Fibroblast of skin of right quadriceps (primary cell): ENCODE measurements around the gene EEF1AKMT1.
A peak's percentile ranks its signal among the peaks of the same experiment; 100 is the strongest.

Experiments used
- DNase-seq: peaks from one replicate; pipeline ENCODE4 v3.0.0-alpha.2; 2013

Gene EEF1AKMT1

GRCh38 chr13:20717581-20718542 lies 55.9 kb downstream of the EEF1AKMT1 start:
- DNase-seq: no peak

- no peak for DNase-seq
Observed at GRCh38 chr13:20716951-20717350, 56.8 kb downstream of the EEF1AKMT1 start.

GRCh38 chr13:20715330-20715712 lies 58.4 kb downstream of the EEF1AKMT1 start:
- DNase-seq: no peak

- DNase-seq: peak; percentile 82
Observed at GRCh38 chr13:20714563-20715329, 59.0 kb downstream of the EEF1AKMT1 start.

- DNase-seq: no peak
Observed at GRCh38 chr13:20714161-20714560, 59.6 kb downstream of the EEF1AKMT1 start.

- peak; percentile 58 for DNase-seq
Observed at GRCh38 chr13:20713751-20714150, 60.0 kb downstream of the EEF1AKMT1 start.

- DNase-seq: no peak
Observed at GRCh38 chr13:20713014-20713376, 60.8 kb downstream of the EEF1AKMT1 start.

GRCh38 chr13:20711301-20712044 lies 62.3 kb downstream of the EEF1AKMT1 start:
- no peak for DNase-seq

GRCh38 chr13:20709782-20710181 lies 64.0 kb downstream of the EEF1AKMT1 start:
- no peak for DNase-seq

- no peak for DNase-seq
Observed at GRCh38 chr13:20709369-20709768, 64.4 kb downstream of the EEF1AKMT1 start.

- DNase-seq: no peak
Observed at GRCh38 chr13:20708216-20708615, 65.5 kb downstream of the EEF1AKMT1 start.

- DNase-seq: no peak
Observed at GRCh38 chr13:20706661-20707060, 67.1 kb downstream of the EEF1AKMT1 start.

- no peak for DNase-seq
Observed at GRCh38 chr13:20704459-20705069, 69.2 kb downstream of the EEF1AKMT1 start.

- peak; percentile 68 for DNase-seq
Observed at GRCh38 chr13:20703780-20704458, 69.8 kb downstream of the EEF1AKMT1 start.

- DNase-seq: no peak
Observed at GRCh38 chr13:20702915-20703779, 70.6 kb downstream of the EEF1AKMT1 start, which contains the start of gene IL17D. Gene IL17D, plus strand, starts transcription at chr13:20703699. Its CDS starts 303 bp downstream, at chr13:20704002.

- DNase-seq: no peak
Observed at GRCh38 chr13:20702530-20702914, 71.2 kb downstream of the EEF1AKMT1 start.

GRCh38 chr13:20701461-20701860 lies 72.3 kb downstream of the EEF1AKMT1 start:
- DNase-seq: no peak

GRCh38 chr13:20700288-20700687 lies 73.5 kb downstream of the EEF1AKMT1 start:
- DNase-seq: no peak

GRCh38 chr13:20699715-20700114 lies 74.0 kb downstream of the EEF1AKMT1 start:
- no peak for DNase-seq

GRCh38 chr13:20696073-20696472 lies 77.7 kb downstream of the EEF1AKMT1 start:
- no peak for DNase-seq

GRCh38 chr13:20691616-20692015 lies 82.1 kb downstream of the EEF1AKMT1 start:
- DNase-seq: no peak
